NB4 (cell line): ENCODE results near the gene GRIK3.

Source experiments
- DNase-seq: peaks from one replicate; pipeline ENCODE4 v3.0.0; 2010; ENCODE audit warnings: low read depth
- H3K4me3 ChIP-seq: one replicate; pipeline ENCODE4 v1.5.1; 2011; ENCODE audit warnings: mild to moderate bottlenecking, low read depth, low read length, moderate library complexity
- MYC ChIP-seq: IDR thresholded peaks from 2 replicates; pipeline ENCODE4 v1.6.1; 2011; ENCODE audit warnings: low read depth, low read length
- POLR2A ChIP-seq: IDR thresholded peaks from 2 replicates; pipeline ENCODE4 v1.6.1; 2011; ENCODE audit warnings: mild to moderate bottlenecking; ENCODE audit not compliant: insufficient read length; ENCODE audit errors: extremely low read depth
- TF ChIP-seq, protein P1 (sequence below): IDR thresholded peaks from one replicate; pipeline ENCODE4 v1.5.1; 2012; ENCODE audit warnings: low read depth, low read length
- TF ChIP-seq, protein P2 (sequence below): IDR thresholded peaks from 2 replicates; pipeline ENCODE4 v1.6.1; 2011; ENCODE audit warnings: low read depth, low read length

GRIK3 gene

DNA sequence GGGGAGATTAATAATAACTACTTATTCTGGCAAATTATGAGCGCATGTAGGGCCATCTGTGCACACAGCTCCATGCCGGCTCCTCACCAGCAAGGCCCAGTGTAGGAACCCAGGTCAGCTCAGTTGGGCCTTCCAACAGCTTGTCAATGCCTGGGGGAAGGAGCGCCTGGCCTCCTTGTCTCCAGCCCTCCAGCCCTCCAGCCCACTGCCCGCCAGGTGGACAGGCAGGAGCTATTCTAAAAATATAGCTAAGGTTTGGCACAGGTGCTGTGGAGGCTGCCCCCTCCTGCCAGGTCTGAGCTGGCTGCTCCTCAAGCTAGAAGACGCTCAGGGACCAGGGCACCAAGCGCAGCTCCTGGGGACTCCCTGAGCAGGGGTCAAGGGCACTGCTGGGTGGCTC, 85.7 kb downstream of the GRIK3 start:
- H3K4me3 ChIP-seq = no peak overlapping the region
- no peak for TF ChIP-seq POLR2A
- TF ChIP-seq, protein P1, sequence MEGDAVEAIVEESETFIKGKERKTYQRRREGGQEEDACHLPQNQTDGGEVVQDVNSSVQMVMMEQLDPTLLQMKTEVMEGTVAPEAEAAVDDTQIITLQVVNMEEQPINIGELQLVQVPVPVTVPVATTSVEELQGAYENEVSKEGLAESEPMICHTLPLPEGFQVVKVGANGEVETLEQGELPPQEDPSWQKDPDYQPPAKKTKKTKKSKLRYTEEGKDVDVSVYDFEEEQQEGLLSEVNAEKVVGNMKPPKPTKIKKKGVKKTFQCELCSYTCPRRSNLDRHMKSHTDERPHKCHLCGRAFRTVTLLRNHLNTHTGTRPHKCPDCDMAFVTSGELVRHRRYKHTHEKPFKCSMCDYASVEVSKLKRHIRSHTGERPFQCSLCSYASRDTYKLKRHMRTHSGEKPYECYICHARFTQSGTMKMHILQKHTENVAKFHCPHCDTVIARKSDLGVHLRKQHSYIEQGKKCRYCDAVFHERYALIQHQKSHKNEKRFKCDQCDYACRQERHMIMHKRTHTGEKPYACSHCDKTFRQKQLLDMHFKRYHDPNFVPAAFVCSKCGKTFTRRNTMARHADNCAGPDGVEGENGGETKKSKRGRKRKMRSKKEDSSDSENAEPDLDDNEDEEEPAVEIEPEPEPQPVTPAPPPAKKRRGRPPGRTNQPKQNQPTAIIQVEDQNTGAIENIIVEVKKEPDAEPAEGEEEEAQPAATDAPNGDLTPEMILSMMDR = no peak
- TF ChIP-seq, protein P2, sequence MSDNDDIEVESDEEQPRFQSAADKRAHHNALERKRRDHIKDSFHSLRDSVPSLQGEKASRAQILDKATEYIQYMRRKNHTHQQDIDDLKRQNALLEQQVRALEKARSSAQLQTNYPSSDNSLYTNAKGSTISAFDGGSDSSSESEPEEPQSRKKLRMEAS = no peak
- TF ChIP-seq MYC = no peak
- no peak for DNase-seq

DNA sequence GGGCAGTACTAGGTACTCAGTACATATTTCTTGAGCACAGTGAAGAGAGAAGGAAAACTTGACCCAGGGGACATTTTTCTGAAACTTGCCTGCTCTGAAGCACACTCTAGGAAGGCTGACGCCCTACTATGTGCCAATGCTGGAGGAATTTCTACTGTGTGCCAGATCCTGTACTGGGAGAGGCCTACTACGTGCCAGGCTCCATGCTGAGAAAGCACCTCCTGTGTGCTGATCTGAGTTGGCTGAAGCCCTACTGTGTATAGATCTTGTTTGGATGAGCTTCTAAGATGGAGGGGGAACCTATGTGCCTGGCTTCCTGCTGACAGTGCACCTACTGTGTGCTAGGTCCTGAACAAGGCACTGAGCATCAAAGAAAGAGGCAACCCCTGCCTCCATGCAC, 86.2 kb downstream of the GRIK3 start:
- H3K4me3 ChIP-seq = no peak overlapping the region
- DNase-seq = no peak
- no peak for TF ChIP-seq MYC
- TF ChIP-seq, protein P1 = no peak
- TF ChIP-seq POLR2A = no peak
- TF ChIP-seq, protein P2 = no peak

DNA sequence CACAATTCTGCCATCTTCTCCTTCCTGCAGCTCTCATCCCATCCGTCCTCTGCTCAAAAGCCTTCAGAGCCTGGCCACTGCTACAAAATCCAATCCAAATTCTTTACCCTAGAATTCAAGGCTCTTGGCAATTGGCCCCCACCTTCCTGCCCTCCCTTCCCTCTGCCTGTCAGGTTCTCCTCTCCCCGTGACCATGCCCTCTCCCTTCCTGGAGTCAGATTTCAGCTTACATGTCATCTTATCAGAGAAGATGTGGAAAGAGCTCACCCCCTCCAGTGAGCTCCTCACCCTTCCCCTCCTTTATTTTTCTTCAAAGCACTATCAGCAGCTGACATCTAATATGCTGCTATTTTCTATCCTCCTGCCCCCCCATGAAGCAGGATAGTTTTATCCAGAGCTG, 86.9 kb downstream of the GRIK3 start:
- TF ChIP-seq, protein P1 = no peak
- TF ChIP-seq MYC (no peak), POLR2A (no peak)
- TF ChIP-seq, protein P2 = no peak
- no peak for DNase-seq

DNA sequence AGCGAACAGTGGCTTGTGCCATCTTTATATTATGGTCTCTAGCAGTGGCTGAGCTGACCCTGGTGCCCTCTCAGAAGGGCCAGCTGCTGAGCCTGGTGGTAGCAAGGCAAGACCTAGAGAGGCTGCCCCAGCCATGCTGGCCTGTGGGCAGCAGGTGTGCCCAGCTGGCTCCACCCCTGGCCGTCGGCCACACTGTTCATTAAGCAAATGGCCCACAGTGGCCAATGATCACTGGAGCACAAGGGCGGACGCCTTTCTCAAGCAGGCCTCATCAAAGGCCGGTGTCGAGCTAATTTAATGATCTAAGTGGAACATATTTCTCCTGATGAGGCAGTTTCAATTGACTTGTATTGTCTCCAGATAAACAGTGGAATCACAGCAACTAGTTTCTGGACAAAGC, 89.4 kb downstream of the GRIK3 start:
- TF ChIP-seq MYC (no peak), POLR2A (no peak)
- TF ChIP-seq, protein P2 = no peak
- TF ChIP-seq, protein P1 = no peak
- DNase-seq = no peak
- no peak overlapping the region for H3K4me3 ChIP-seq

More for the DNA sequence above, 86.9 kb downstream of the GRIK3 start:
- no peak overlapping the region for H3K4me3 ChIP-seq

DNA sequence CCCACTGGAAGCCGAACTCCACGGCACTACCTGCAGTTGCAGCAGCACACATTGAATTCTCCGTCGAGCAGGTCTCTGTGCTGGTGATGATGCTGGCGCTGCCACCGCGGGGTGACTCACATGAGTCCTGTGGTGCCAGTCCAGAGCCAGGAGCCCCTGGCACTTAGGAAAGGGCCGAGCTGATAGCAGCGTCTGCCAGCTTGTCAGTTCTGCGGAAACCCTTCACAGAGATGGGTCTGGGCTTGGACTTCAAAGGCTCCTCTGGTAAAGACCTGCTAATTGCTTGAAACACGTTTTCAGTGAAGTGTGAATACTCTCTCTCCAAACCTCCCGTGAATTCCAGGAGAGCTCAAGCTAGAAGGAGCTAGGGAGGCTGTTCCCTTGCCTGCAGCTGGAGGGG, 92.2 kb downstream of the GRIK3 start:
- DNase-seq = no peak
- TF ChIP-seq MYC (no peak), POLR2A (no peak)
- TF ChIP-seq, protein P1 = no peak
- TF ChIP-seq, protein P2 = no peak
- H3K4me3 ChIP-seq = no peak overlapping the region
